ENCODE measurements around the gene TOX2.

TOX2 gene

GRCh38 chr20:44019638-44020335, 105.1 kb downstream of the TOX2 start:
- DNase-seq (ENCODE audit: low spot score), result no peak

GRCh38 chr20:44020406-44021148, 105.9 kb downstream of the TOX2 start:
- no peak for DNase-seq (ENCODE audit: low spot score)

GRCh38 chr20:44021186-44021585, 106.5 kb downstream of the TOX2 start:
- DNase-seq (ENCODE audit: low spot score), result no peak

- no peak for DNase-seq (ENCODE audit: low spot score)
These were observed 107.2 kb downstream of the TOX2 start for GRCh38 chr20:44021900-44022299.

- DNase-seq (ENCODE audit: low spot score), result no peak
These were observed 107.8 kb downstream of the TOX2 start for GRCh38 chr20:44022464-44022863.

- DNase-seq (ENCODE audit: low spot score), result no peak
These were observed 109.1 kb downstream of the TOX2 start for GRCh38 chr20:44023515-44024371.

- no peak for DNase-seq (ENCODE audit: low spot score)
These were observed 110.3 kb downstream of the TOX2 start for GRCh38 chr20:44024820-44025580.

- DNase-seq (ENCODE audit: low spot score), result no peak
These were observed 111.1 kb downstream of the TOX2 start for GRCh38 chr20:44025756-44026155.

GRCh38 chr20:44026647-44027342, 112.1 kb downstream of the TOX2 start:
- DNase-seq (ENCODE audit: low spot score), result no peak

GRCh38 chr20:44027343-44028002, 112.8 kb downstream of the TOX2 start:
- no peak for DNase-seq (ENCODE audit: low spot score)

GRCh38 chr20:44028003-44028730, 113.5 kb downstream of the TOX2 start:
- DNase-seq (ENCODE audit: low spot score), result no peak

GRCh38 chr20:44028868-44029847, 114.5 kb downstream of the TOX2 start:
- no peak for DNase-seq (ENCODE audit: low spot score)

GRCh38 chr20:44029848-44030230, 115.2 kb downstream of the TOX2 start:
- no peak for DNase-seq (ENCODE audit: low spot score)

GRCh38 chr20:44030394-44030793, 115.7 kb downstream of the TOX2 start:
- no peak for DNase-seq (ENCODE audit: low spot score)

GRCh38 chr20:44031001-44031574, 116.4 kb downstream of the TOX2 start:
- DNase-seq (ENCODE audit: low spot score), result no peak

- DNase-seq (ENCODE audit: low spot score), result no peak
These were observed 117.3 kb downstream of the TOX2 start for GRCh38 chr20:44031781-44032582.

- no peak for DNase-seq (ENCODE audit: low spot score)
These were observed 118.1 kb downstream of the TOX2 start for GRCh38 chr20:44032583-44033331.

Data from HuH-7.5 (cell line).